A549 (cell line): ENCODE data around the gene FBXO41.

Source experiments
- CEBPB ChIP-seq, 2 experiments: fragments of >200 bp in 1 of 2; sonication (Bioruptor Twin) in 1 of 2; formaldehyde crosslinking in 1 of 2; IDR thresholded peaks; 2 replicates each; pipeline ENCODE4 v1.6.1; 2012 to 2016
- EP300 ChIP-seq, 2 experiments: fragments of >200 bp; sonication (Bioruptor Twin); formaldehyde crosslinking; IDR thresholded peaks; 2 replicates in 1 of 2; 3 replicates in 1 of 2; pipeline ENCODE4 v1.6.1; 2016 to 2017
- POLR2A ChIP-seq: IDR thresholded peaks from 2 replicates; pipeline ENCODE4 v1.6.1; 2012; ENCODE audit warnings: mild to moderate bottlenecking, low read length
- RCOR1 ChIP-seq: fragments of 150-350 bp; IDR thresholded peaks from 2 replicates; pipeline ENCODE4 v1.6.1; 2014; ENCODE audit warnings: antibody characterized with exemption, low read length, low read depth
- RFX5 ChIP-seq: fragments of 450-650 bp; IDR thresholded peaks from 2 replicates; pipeline ENCODE4 v1.7.1; 2014; ENCODE audit warnings: antibody characterized with exemption, mild to moderate bottlenecking, moderate library complexity
- TF ChIP-seq, protein P1 (sequence below): fragments of >200 bp; sonication (Bioruptor Twin); formaldehyde crosslinking; IDR thresholded peaks from 3 replicates; pipeline ENCODE4 v1.5.1; 2016
- TF ChIP-seq, protein P2 (sequence below): fragments of 150-350 bp; IDR thresholded peaks from 2 replicates; pipeline ENCODE4 v1.6.1; 2014; ENCODE audit warnings: low read depth, mild to moderate bottlenecking, low read length

DNA sequence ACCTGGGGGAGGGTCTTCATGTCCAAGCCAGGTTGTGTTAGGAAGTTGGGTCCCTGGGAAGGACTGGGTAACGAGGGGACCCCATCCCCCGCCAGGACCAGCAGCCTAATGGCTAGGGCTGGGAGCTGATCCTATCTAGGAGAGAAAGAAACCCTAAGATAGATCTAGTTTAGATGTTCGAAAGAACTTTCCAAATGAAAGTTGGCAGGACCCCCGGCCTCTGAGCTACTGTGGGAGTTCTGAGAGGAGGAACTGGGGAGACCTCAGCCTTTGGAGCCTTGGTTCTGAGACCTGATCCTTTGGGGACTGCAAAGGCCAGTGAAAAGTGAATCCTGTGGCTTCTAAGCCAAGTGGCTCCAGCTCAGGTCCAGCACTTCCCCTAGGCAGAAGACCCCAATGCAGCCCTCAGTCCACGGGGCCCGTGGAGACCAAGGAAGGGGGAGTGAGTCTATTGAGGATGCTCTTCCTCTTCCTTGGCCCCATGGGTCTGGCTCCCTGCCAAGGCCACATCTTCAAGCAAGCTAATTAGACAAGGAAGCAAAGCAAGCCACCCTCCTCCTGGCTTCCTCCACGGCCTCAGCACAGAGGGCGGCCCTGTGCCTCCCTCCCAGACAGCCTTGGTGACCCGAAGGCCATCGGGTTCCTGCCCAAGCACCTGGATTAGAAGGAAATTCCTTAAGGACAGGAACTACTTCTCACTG is 26.7 kb downstream of the FBXO41 start:
- TF ChIP-seq, protein P1, sequence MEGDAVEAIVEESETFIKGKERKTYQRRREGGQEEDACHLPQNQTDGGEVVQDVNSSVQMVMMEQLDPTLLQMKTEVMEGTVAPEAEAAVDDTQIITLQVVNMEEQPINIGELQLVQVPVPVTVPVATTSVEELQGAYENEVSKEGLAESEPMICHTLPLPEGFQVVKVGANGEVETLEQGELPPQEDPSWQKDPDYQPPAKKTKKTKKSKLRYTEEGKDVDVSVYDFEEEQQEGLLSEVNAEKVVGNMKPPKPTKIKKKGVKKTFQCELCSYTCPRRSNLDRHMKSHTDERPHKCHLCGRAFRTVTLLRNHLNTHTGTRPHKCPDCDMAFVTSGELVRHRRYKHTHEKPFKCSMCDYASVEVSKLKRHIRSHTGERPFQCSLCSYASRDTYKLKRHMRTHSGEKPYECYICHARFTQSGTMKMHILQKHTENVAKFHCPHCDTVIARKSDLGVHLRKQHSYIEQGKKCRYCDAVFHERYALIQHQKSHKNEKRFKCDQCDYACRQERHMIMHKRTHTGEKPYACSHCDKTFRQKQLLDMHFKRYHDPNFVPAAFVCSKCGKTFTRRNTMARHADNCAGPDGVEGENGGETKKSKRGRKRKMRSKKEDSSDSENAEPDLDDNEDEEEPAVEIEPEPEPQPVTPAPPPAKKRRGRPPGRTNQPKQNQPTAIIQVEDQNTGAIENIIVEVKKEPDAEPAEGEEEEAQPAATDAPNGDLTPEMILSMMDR, result no peak
- TF ChIP-seq RFX5 (no peak), RCOR1 (no peak), CEBPB (IDR thresholded peaks at IDR 0.05) (no peak), POLR2A (no peak), EP300 (IDR thresholded peaks at IDR 0.05) (no peak)
- TF ChIP-seq, protein P2, sequence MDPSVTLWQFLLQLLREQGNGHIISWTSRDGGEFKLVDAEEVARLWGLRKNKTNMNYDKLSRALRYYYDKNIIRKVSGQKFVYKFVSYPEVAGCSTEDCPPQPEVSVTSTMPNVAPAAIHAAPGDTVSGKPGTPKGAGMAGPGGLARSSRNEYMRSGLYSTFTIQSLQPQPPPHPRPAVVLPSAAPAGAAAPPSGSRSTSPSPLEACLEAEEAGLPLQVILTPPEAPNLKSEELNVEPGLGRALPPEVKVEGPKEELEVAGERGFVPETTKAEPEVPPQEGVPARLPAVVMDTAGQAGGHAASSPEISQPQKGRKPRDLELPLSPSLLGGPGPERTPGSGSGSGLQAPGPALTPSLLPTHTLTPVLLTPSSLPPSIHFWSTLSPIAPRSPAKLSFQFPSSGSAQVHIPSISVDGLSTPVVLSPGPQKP, result no peak
